ENCODE measurements around the gene BCLAF1. TPM values are rescaled to one million over a fixed set of nuclear protein-coding genes. Genes with fewer than 3 reads are reported as not detected.
A peak's percentile ranks its signal among the peaks of the same experiment; 100 is the strongest.

BCLAF1 gene
- total RNA-seq, 1 donor from 2014 or later, result 241 TPM

- H3K27me3 Mint-ChIP-seq (ENCODE audit: low read depth), result no peaks in the 10 kb centered on the region
- no peaks in the 10 kb centered on the region for H3K9me3 Mint-ChIP-seq
- H3K4me1 Mint-ChIP-seq, result peaks cover 14% of the 10 kb centered on the region
- DNase-seq (ENCODE audit: low spot score in 2 of 2, unreplicated experiment in 2 of 2), result no peak
- no peak for TF ChIP-seq CTCF (IDR thresholded peaks at IDR 0.05; ENCODE audit: unreplicated experiment)
- no peak overlapping the region for H3K27ac Mint-ChIP-seq
- peaks cover 3% of the 10 kb centered on the region for H3K36me3 Mint-ChIP-seq
- no peak overlapping the region for H3K4me3 Mint-ChIP-seq
These were observed 34.7 kb downstream of the BCLAF1 start for GRCh38 chr6:136254851-136255466.

DNA sequence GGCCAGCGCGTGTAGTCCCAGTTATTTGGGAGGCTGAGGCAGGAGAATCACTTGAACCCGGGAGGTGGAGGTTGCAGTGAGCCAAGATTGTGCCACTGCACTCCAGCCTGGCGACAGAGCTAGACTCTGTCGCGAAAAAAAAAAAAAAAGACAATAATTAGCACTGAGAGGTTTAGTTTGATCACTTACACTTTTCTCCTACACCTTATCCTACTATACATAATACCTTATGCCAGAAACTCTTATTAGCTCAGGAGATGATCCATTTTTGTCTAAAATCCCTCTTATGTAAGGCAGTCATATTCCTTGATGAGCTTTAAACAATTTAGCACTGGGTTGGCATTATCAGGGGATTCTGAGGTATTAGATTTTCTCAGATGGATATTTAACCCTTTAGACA, 35.9 kb downstream of the BCLAF1 start:
- no peaks in the 10 kb centered on the region for H3K9me3 Mint-ChIP-seq
- no peak for DNase-seq (ENCODE audit: low spot score in 2 of 2, unreplicated experiment in 2 of 2)
- TF ChIP-seq CTCF (IDR thresholded peaks at IDR 0.05; ENCODE audit: unreplicated experiment), result no peak
- no peak overlapping the region for H3K27ac Mint-ChIP-seq
- H3K27me3 Mint-ChIP-seq (ENCODE audit: low read depth), result no peaks in the 10 kb centered on the region
- peaks cover 26% of the 10 kb centered on the region for H3K4me1 Mint-ChIP-seq
- peaks cover 3% of the 10 kb centered on the region for H3K36me3 Mint-ChIP-seq
- H3K4me3 Mint-ChIP-seq, result no peak overlapping the region

GRCh38 chr6:136252441-136252840, 37.2 kb downstream of the BCLAF1 start:
- H3K4me3 Mint-ChIP-seq, result no peak overlapping the region
- DNase-seq (ENCODE audit: low spot score in 2 of 2, unreplicated experiment in 2 of 2), result no peak
- no peaks in the 10 kb centered on the region for H3K27me3 Mint-ChIP-seq (ENCODE audit: low read depth)
- H3K9me3 Mint-ChIP-seq, result no peaks in the 10 kb centered on the region
- no peak overlapping the region for H3K27ac Mint-ChIP-seq
- H3K4me1 Mint-ChIP-seq, result peaks cover 27% of the 10 kb centered on the region
- peaks cover 3% of the 10 kb centered on the region for H3K36me3 Mint-ChIP-seq
- no peak for TF ChIP-seq CTCF (IDR thresholded peaks at IDR 0.05; ENCODE audit: unreplicated experiment)

DNA sequence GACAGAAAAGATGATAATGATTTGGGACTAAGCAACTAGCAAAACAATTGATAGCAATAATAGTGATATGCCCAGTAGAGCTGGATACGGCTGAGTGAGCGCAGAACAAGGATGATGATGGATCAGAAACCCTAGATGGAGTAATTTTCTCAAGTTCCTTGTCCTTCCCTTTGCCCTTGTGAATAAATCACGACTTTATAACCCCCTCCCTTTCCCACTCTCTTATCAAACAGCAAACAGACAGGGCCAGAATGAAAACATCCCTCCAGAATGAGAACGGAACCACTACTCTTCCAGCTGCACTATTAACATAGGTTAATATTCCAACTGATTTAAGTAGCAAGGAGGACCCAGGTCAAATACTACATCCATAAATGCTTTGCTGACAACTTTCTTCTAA, 38.3 kb downstream of the BCLAF1 start:
- no peaks in the 10 kb centered on the region for H3K36me3 Mint-ChIP-seq
- H3K4me1 Mint-ChIP-seq, result peaks cover 27% of the 10 kb centered on the region
- peak overlapping the region; percentile 90 for H3K4me3 Mint-ChIP-seq
- H3K27me3 Mint-ChIP-seq (ENCODE audit: low read depth), result no peaks in the 10 kb centered on the region
- no peak for TF ChIP-seq CTCF (IDR thresholded peaks at IDR 0.05; ENCODE audit: unreplicated experiment)
- no peak for DNase-seq (ENCODE audit: low spot score in 2 of 2, unreplicated experiment in 2 of 2)
- no peaks in the 10 kb centered on the region for H3K9me3 Mint-ChIP-seq
- no peak overlapping the region for H3K27ac Mint-ChIP-seq

DNA sequence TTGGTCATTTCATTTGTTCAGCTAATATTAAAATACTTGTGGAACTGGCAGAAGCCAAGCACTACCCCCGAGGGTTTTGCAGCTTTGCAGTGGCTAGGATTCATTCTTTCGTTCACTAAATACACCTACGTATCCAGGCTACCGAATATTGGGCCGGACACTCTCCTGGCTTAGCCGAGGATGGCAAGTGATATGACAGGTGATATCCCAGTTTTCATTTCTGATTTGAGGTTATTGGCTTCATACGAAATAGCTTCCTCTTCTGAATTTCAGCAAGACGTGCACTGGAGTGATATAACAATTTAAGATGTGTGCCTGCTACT, 39.0 kb downstream of the BCLAF1 start:
- H3K4me3 Mint-ChIP-seq, result peak overlapping the region; percentile 90
- H3K9me3 Mint-ChIP-seq, result no peaks in the 10 kb centered on the region
- DNase-seq (ENCODE audit: low spot score in 2 of 2, unreplicated experiment in 2 of 2), result no peak
- H3K36me3 Mint-ChIP-seq, result no peaks in the 10 kb centered on the region
- no peaks in the 10 kb centered on the region for H3K27me3 Mint-ChIP-seq (ENCODE audit: low read depth)
- H3K27ac Mint-ChIP-seq, result peak overlapping the region; percentile 77
- H3K4me1 Mint-ChIP-seq, result peaks cover 27% of the 10 kb centered on the region
- TF ChIP-seq CTCF (IDR thresholded peaks at IDR 0.05; ENCODE audit: unreplicated experiment), result no peak

Data from mesothelial cell of epicardium (in vitro differentiated cells).